PFSK-1 (cell line): ENCODE results near the gene FOXN1.

Experiments
- FOXP2 ChIP-seq: optimal IDR thresholded peaks from 2 replicates; pipeline ENCODE3; 2011; ENCODE audit warnings: borderline replicate concordance, control low read depth, inconsistent platforms; ENCODE audit not compliant: insufficient read depth; ENCODE audit errors: extremely low read length, extremely low read depth
- POLR2AphosphoS5 ChIP-seq: IDR thresholded peaks from 2 replicates; pipeline ENCODE4 v1.6.1; 2012; ENCODE audit warnings: low read depth, mild to moderate bottlenecking, control low read depth, low read length, moderate library complexity
- REST ChIP-seq, 2 experiments: IDR thresholded peaks; 2 replicates each; pipeline versions ENCODE4 v1.6.1 to v1.8.0; 2011 to 2012; ENCODE audit warnings: low read depth in 2 of 2, low read length in 2 of 2, control low read depth in 1 of 2, inconsistent platforms in 1 of 2, mild to moderate bottlenecking in 1 of 2, moderate library complexity in 1 of 2; ENCODE audit not compliant: insufficient read depth in 1 of 2
- SIN3A ChIP-seq: IDR thresholded peaks from 2 replicates; pipeline ENCODE4 v1.6.1; 2012; ENCODE audit warnings: mild to moderate bottlenecking, low read length, moderate library complexity, borderline replicate concordance; ENCODE audit not compliant: insufficient read depth
- TAF1 ChIP-seq: IDR thresholded peaks from 2 replicates; pipeline ENCODE4 v1.6.1; 2012; ENCODE audit warnings: low read length, control low read depth, borderline replicate concordance; ENCODE audit not compliant: insufficient read depth

The FOXN1 gene

GRCh38 chr17:28509789-28510188 is 3.6 kb downstream of the FOXN1 start:
- TF ChIP-seq REST (IDR thresholded peaks at IDR 0.05; ENCODE audit: insufficient read depth in 1 of 2, low read depth in 2 of 2, low read length in 2 of 2): no peak
- no peak for TF ChIP-seq TAF1
- TF ChIP-seq SIN3A: no peak
- TF ChIP-seq FOXP2: no peak

DNA sequence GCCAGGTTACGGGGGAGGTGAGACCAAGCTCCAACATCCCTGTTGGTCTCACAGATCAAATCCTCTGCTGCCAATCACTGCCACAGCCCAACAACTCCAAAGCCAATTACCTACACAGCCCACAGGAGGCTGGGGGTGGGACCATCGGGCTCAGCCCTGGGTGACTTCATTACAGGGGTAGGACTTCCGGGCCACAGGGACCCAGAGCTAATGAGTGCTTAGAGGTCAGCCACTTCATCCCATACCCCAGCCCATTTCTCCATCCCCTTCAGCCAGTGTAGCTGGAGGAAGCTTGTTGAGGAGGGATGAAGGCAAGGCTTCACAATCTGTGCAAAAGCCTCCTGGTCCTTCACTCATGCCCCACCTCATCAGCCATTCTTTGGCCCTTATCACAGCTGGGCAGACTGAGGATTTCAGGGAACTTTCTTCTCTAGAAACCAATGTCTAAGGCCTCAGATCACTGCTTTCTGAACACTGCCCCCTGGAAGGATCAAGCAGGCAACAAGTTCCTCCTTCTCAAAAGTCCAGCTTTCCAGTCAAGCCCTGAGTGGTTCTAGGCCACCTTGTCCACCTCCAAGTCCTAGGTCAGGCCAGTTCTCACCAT is 5.8 kb downstream of the FOXN1 start:
- no peak for TF ChIP-seq POLR2AphosphoS5
- no peak for TF ChIP-seq TAF1
- no peak for TF ChIP-seq REST (IDR thresholded peaks at IDR 0.05; ENCODE audit: insufficient read depth in 1 of 2, low read depth in 2 of 2, low read length in 2 of 2)

DNA sequence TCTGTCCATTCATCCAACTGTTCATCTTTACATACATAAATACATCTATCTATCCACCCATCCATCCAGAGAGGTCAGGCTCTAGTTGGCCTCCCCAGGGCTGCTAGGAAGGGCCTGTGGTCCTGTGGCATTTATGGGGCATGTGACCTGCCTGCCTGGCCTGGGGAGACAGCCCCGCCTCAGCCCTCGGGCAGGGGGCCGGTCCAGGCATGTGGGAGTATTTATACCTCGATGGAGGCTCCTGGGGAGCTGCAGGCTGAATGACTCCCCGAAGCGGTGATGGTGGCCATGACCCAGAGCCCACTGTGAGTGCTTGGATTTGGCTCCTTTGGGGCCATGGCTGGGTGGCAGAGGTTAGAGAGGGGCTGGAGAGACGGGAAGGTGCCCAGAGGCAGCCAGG is 7.3 kb downstream of the FOXN1 start:
- TF ChIP-seq REST (IDR thresholded peaks at IDR 0.05; ENCODE audit: insufficient read depth in 1 of 2, low read depth in 2 of 2, low read length in 2 of 2) (no peak), POLR2AphosphoS5 (no peak), TAF1 (no peak), FOXP2 (no peak), SIN3A (no peak)

DNA sequence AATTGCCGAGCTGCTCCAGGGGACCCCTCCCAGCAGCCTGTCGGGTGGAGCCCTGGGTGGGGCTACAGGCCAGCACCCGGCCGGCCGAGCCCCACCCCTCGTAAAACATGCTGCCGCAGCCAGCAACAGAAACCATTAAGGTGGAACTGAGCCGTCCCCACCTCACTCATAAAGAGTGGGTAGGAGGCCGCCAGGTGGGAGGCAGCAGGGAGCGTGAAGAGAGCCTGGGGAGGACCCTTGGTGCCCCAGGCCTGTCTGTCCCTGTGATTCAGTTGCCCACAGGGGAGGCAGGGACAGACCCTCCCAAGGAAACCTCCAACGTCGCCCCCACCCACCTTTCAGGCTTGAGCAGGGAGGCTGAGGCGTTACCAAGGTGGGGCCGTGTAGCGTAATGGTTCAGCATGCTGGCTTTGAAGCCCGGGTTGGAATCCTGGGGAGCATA is 8.4 kb downstream of the FOXN1 start:
- no peak for TF ChIP-seq REST (IDR thresholded peaks at IDR 0.05; ENCODE audit: insufficient read depth in 1 of 2, low read depth in 2 of 2, low read length in 2 of 2)
- TF ChIP-seq FOXP2: no peak
- no peak for TF ChIP-seq TAF1
- no peak for TF ChIP-seq SIN3A
- TF ChIP-seq POLR2AphosphoS5: no peak

DNA sequence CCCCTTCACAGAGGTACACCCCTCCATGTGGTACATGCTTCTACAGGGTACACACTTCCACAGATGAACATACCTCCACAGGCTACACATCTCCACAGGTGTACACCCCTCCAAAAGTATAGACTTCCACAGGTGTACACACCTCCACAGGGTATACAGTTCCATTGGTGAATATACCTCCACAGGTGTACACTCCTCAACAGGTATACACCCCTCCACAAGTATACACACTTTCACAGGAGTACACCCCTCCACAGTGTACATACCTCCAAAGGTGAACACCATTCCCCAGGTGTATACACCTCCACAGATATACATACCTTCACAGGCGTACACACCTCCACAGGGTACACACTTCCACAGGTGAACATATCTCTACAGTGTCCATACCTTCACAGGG is 9.4 kb downstream of the FOXN1 start:
- TF ChIP-seq FOXP2: no peak
- no peak for TF ChIP-seq SIN3A
- no peak for TF ChIP-seq TAF1
- no peak for TF ChIP-seq POLR2AphosphoS5
- no peak for TF ChIP-seq REST (IDR thresholded peaks at IDR 0.05; ENCODE audit: insufficient read depth in 1 of 2, low read depth in 2 of 2, low read length in 2 of 2)
